HUES48 (cell line): Measurements from ENCODE around the gene BEST3.
A peak's percentile ranks its signal among the peaks of the same experiment; 100 is the strongest.

Source experiments
- H3K27ac ChIP-seq: one replicate; pipeline ENCODE4 v1.7.0; 2013; ENCODE audit warnings: low read depth, low read length, inconsistent platforms
- H3K27me3 ChIP-seq: 2 replicates; pipeline ENCODE4 v1.6.1; 2013; ENCODE audit warnings: mild to moderate bottlenecking, low read length; ENCODE audit not compliant: control insufficient read depth, insufficient read depth
- H3K36me3 ChIP-seq: 2 replicates; pipeline ENCODE4 v1.6.1; 2013; ENCODE audit warnings: low read length; ENCODE audit not compliant: control insufficient read depth, insufficient read depth
- H3K4me1 ChIP-seq: 2 replicates; pipeline ENCODE4 v1.6.1; 2013; ENCODE audit warnings: mild to moderate bottlenecking, low read length; ENCODE audit not compliant: control insufficient read depth, insufficient read depth
- H3K4me3 ChIP-seq: 2 replicates; pipeline ENCODE4 v1.5.1; 2013; ENCODE audit warnings: mild to moderate bottlenecking, low read depth, low read length
- H3K9ac ChIP-seq: 2 replicates; pipeline ENCODE4 v1.6.1; 2013; ENCODE audit warnings: mild to moderate bottlenecking, low read depth, low read length, moderate library complexity
- H3K9me3 ChIP-seq: 2 replicates; pipeline ENCODE4 v1.6.1; 2013; ENCODE audit warnings: low read length; ENCODE audit not compliant: control insufficient read depth, insufficient read depth

Gene BEST3

DNA sequence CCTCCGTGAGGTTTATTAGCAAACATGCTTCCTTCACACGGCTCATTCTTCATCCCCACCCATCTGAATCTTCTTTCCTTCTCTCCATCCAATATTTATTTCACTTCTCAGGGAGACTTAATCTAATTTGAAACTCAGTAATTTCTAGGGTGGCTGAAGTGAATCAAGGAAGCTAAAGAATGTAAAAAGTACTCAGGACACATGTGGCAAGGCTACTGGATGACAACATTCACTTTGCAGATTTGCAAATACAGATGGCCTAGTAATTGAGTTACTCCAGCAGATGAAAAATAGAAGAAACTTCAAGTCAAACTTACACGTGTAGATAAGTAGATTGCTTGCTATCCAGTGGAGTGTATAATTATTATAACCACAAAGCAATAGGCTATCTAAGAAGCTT is 15.4 kb upstream of the BEST3 start:
- Histone ChIP-seq H3K4me3 (no peak overlapping the region), H3K4me1 (peaks cover 4% of the 10 kb centered on the region; the same call in 1 of the 2 replicates), H3K27me3 (no peaks in the 10 kb centered on the region), H3K9me3 (no peaks in the 10 kb centered on the region), H3K9ac (no peak overlapping the region), H3K36me3 (no peaks in the 10 kb centered on the region), H3K27ac (no peak overlapping the region)

DNA sequence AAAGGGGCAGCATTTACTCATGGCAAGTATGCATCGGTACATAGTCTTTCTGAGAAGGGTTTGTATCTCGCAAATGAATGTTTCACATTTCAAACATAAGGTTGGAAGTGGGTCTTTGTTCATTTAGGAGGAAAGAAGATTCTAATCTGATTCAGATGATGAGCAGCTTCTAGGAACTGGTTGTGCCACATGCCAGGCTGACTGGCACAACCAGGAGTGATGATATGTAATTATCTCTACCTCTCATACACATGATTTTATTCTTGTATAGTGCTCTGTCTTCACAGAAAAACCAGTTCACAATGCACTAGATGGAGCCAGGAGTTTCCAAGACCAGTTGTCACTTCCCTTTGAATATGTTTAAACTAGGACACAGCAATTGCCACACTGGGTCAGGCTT is 13.7 kb upstream of the BEST3 start:
- Histone ChIP-seq H3K4me3 (no peak overlapping the region), H3K36me3 (no peaks in the 10 kb centered on the region), H3K27ac (no peak overlapping the region), H3K9me3 (no peaks in the 10 kb centered on the region), H3K4me1 (peaks cover 4% of the 10 kb centered on the region; the same call in 1 of the 2 replicates), H3K27me3 (no peaks in the 10 kb centered on the region), H3K9ac (no peak overlapping the region)

DNA sequence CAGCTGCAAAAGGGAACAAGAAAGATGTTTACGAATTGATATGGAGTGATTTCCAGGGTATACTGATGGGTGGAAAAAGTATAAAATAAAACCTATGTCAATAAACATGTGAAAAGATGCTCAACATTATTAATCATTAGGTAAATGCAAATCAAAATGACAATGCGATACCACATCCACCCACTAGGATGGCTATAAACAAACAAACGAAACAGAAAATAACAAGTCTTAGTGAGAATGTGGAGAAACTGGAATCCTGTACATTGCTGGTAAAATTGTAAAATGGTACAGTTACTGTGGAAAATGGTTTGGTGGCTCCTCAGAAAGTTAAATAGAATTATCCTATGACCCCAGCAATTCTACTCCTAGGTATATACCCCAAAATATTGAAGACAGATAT is 9.5 kb upstream of the BEST3 start:
- Histone ChIP-seq H3K4me1 (no peaks in the 10 kb centered on the region), H3K27ac (no peak overlapping the region), H3K36me3 (no peaks in the 10 kb centered on the region), H3K27me3 (no peaks in the 10 kb centered on the region), H3K9me3 (no peaks in the 10 kb centered on the region), H3K9ac (no peak overlapping the region), H3K4me3 (no peak overlapping the region)

DNA sequence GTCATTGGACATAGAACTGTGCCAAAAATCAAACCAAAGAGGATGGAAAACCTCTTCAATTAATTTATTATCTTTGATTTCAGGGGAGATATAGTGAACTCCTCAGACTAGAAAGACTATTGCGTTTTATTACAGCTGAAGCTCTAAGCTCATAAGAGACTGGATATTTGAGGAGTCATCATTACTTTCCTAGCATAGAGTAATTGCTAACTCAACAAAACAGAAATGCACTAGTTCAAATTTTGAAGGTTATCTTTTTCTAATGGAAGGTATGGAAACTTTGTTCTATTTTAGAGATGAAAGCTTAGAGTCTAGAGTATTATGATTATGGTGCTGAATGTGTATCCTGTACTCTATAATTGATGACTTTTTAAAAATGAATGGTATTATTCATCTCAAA is 5.3 kb upstream of the BEST3 start:
- Histone ChIP-seq H3K36me3 (no peaks in the 10 kb centered on the region), H3K9me3 (no peaks in the 10 kb centered on the region), H3K4me3 (no peak overlapping the region), H3K4me1 (no peaks in the 10 kb centered on the region), H3K9ac (no peak overlapping the region), H3K27ac (no peak overlapping the region), H3K27me3 (no peaks in the 10 kb centered on the region)

DNA sequence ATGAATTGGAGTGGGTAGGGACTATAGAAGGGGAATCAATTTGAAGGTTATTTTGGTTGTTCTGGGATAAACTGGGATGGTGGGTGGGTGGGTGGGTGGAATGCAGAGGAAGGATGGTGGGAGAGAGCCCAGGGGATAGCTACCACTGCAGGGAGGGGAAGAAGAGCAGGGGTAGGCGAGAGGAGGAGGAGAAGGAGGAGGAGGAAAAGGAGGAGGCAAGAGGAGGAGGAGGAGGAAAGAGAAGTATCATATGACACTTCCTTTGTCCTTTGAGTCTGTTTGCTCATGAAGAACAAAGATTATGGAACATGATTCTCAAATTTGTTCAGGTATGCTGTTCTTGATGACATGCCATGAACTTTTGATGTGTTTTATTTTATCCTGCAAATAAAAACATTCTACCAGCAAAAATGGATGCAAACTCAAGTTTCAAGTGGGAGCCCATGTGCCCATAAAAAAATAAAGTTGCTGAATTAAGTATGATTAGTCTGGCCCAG is 4.1 kb upstream of the BEST3 start:
- H3K9ac ChIP-seq: no peak overlapping the region
- H3K4me1 ChIP-seq: no peaks in the 10 kb centered on the region
- no peaks in the 10 kb centered on the region for H3K9me3 ChIP-seq
- H3K27ac ChIP-seq: no peak overlapping the region
- H3K4me3 ChIP-seq: no peak overlapping the region
- H3K36me3 ChIP-seq: no peaks in the 10 kb centered on the region
- no peaks in the 10 kb centered on the region for H3K27me3 ChIP-seq

DNA sequence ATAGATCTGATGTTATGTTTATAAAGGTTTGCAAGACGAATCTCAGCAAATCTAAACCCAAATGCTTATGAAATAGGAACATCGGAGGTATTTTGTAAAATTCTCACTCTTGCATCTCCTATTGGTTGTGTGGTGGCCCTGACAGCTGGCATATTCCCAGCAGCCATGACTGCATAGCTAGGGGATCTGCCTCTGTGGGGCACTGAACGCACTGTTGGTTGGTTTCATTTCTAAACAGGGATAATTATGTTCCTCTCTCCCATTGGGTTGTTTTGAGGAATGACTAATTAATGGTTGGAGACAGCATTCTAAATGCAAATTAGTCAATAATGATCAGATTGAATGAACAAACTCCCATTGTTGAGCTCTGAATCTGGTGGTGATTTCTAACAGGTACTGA is 2.7 kb upstream of the BEST3 start:
- no peak overlapping the region for H3K4me3 ChIP-seq
- H3K27ac ChIP-seq: no peak overlapping the region
- no peaks in the 10 kb centered on the region for H3K27me3 ChIP-seq
- no peaks in the 10 kb centered on the region for H3K9me3 ChIP-seq
- no peaks in the 10 kb centered on the region for H3K36me3 ChIP-seq
- H3K4me1 ChIP-seq: no peaks in the 10 kb centered on the region
- H3K9ac ChIP-seq: no peak overlapping the region

DNA sequence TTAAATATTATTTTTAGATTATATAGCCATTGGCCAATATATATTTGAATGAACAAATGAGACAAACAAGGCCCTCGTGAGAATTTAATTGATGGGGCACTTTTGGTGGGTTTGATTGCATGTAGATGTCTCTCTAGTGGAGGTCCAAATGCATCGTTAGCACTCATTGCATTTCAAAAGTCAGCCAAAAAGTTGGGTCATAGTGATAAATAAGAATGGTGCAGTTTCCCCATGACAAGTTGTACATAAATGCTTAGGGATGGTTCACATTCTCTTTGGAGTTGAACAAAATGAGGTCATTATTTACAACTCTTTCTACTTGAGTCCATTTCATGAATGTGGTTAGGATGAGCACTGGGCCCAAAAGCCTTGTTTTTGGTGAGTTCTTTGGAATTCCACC is 1.0 kb downstream of the BEST3 start:
- H3K9ac ChIP-seq: no peak overlapping the region
- no peaks in the 10 kb centered on the region for H3K27me3 ChIP-seq
- H3K27ac ChIP-seq: no peak overlapping the region
- H3K36me3 ChIP-seq: no peaks in the 10 kb centered on the region
- no peak overlapping the region for H3K4me3 ChIP-seq
- no peaks in the 10 kb centered on the region for H3K9me3 ChIP-seq
- no peaks in the 10 kb centered on the region for H3K4me1 ChIP-seq

DNA sequence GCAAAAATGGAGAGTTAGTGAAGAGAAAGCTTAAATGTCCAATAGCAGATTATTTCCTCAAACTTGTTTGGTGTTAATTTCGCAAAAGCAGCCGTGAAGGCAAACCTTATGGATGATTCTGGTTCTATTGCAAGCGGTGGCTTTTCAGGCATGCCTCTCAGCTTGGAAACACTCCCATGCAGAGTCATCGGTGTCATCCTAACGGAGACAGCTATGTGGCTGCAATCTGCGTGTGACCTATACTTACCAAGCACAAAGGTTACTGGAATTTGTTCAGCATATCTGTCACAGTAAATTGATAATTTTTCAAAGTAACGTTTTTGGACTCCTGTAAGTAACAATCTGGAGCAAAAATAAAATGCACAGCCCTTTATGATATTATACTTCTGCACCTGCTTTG is 5.0 kb downstream of the BEST3 start:
- H3K4me1 ChIP-seq: peaks cover 17% of the 10 kb centered on the region
- H3K36me3 ChIP-seq: no peaks in the 10 kb centered on the region
- H3K9me3 ChIP-seq: no peaks in the 10 kb centered on the region
- no peak overlapping the region for H3K9ac ChIP-seq
- no peak overlapping the region for H3K27ac ChIP-seq
- no peak overlapping the region for H3K4me3 ChIP-seq
- no peaks in the 10 kb centered on the region for H3K27me3 ChIP-seq

DNA sequence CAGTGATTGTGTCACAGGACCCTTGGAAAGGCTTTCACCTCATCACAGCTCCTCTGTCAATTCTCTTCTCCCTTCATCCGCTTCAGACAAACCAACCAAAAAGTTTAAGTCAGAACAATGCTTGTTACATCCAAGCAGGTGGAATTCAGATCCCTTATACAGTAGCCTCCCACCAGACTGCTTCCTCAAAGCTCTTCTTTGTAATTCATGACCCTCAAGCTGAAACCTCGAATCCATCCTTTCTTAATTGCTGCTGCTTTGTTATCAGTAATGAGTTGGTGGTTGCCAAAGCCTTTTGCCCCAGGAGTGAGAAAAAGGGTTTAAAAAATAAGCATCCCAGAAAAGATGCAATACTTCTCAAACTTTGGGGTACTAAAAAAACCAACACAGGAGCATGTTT is 9.5 kb downstream of the BEST3 start:
- Histone ChIP-seq H3K27ac (peak overlapping the region; percentile 88), H3K27me3 (no peaks in the 10 kb centered on the region), H3K36me3 (no peaks in the 10 kb centered on the region), H3K9ac (no peak overlapping the region), H3K9me3 (no peaks in the 10 kb centered on the region), H3K4me3 (0 out of 2 replicates have a peak overlapping the region, but pooled peaks have one; percentile 7), H3K4me1 (peaks cover 32% of the 10 kb centered on the region)

DNA sequence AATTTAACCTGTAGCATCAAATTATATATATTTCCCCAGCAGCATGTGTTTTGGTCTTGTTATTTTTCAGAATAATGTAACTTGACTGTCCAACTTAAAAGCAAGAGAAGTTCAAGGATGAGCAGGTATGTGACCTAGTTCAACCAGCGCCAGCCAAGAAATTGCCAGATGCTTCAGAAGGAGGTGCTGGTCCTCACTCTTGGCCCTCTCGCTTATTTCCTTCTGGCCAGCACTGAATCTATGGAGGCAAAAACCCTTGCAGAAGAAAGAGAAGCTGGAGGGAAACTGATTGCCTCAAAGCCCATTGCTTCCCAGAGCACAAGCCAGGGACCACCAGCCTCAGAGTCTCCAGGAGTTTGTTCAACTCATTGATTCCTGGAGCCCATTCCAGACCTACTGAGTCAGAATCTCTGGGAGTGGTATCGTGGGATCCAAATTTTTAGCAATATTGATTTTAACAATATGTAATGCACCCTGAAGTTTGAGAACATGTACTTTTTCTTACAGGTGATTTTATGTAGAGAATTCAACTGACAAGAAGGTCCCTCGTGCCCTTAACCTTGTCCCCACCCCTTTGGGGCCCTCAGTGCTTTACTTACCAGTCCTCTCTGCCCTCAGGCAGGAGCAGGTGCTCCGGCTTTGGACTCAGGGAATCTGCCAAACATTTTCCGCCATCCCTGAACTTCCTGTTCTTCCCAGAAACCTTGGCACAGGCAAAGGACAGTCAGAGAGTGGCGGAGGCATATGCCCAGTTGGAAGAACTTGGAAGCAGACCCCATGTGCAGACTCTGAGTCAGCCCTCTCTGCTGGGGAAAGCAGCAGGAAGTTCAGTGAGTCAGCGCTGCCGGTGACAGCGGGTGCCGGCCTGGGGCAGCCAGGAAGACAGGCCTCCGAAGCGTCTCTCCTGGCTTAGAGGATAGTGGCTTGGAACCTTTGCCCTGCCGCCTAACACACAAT is 10.4 kb downstream of the BEST3 start:
- Histone ChIP-seq H3K36me3 (no peaks in the 10 kb centered on the region), H3K4me1 (peaks cover 38% of the 10 kb centered on the region), H3K9ac (no peak overlapping the region), H3K9me3 (no peaks in the 10 kb centered on the region), H3K27me3 (no peaks in the 10 kb centered on the region), H3K4me3 (no peak overlapping the region), H3K27ac (peak overlapping the region; percentile 88)

DNA sequence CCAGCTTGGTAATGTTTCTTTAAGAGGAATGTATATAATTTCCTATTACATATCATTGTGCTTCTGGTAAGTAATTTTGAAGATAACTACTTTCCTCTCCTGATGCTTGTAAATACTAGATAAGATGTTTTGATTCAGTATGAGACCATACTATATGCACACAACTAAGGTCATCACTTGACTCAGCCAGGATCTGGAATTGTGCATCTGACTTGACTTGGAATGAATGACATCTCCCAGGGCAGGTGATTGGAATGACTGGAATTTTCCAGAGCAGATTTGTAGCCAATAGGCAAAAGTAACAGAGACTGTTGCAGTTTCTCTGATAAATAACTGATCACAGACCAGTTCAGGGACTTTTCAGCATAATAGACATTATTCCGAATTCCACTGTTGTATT is 11.1 kb downstream of the BEST3 start:
- Histone ChIP-seq H3K27ac (no peak overlapping the region), H3K27me3 (no peaks in the 10 kb centered on the region), H3K9ac (no peak overlapping the region), H3K4me3 (no peak overlapping the region), H3K36me3 (no peaks in the 10 kb centered on the region), H3K9me3 (no peaks in the 10 kb centered on the region), H3K4me1 (peaks cover 38% of the 10 kb centered on the region)
